ENCODE measurements around the gene PTPRM. TPM values are rescaled to one million over a fixed set of nuclear protein-coding genes. Genes with fewer than 3 reads are reported as not detected.

The PTPRM gene
- total RNA-seq, 1 donor from 2014 or later: 71.3 TPM

GRCh38 chr18:8162802-8163201, 595.7 kb downstream of the PTPRM start:
- Mint-ChIP-seq H3K9me3 (peaks cover 11% of the 10 kb centered on the region), H3K4me1 (peaks cover 2% of the 10 kb centered on the region), H3K27ac (no peak overlapping the region), H3K4me3 (no peak overlapping the region), H3K27me3 (ENCODE audit: low read depth) (no peaks in the 10 kb centered on the region), H3K36me3 (peaks cover 8% of the 10 kb centered on the region)
- TF ChIP-seq, protein P1, sequence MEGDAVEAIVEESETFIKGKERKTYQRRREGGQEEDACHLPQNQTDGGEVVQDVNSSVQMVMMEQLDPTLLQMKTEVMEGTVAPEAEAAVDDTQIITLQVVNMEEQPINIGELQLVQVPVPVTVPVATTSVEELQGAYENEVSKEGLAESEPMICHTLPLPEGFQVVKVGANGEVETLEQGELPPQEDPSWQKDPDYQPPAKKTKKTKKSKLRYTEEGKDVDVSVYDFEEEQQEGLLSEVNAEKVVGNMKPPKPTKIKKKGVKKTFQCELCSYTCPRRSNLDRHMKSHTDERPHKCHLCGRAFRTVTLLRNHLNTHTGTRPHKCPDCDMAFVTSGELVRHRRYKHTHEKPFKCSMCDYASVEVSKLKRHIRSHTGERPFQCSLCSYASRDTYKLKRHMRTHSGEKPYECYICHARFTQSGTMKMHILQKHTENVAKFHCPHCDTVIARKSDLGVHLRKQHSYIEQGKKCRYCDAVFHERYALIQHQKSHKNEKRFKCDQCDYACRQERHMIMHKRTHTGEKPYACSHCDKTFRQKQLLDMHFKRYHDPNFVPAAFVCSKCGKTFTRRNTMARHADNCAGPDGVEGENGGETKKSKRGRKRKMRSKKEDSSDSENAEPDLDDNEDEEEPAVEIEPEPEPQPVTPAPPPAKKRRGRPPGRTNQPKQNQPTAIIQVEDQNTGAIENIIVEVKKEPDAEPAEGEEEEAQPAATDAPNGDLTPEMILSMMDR (IDR thresholded peaks at IDR 0.05; ENCODE audit: unreplicated experiment): no peak
- no peak for DNase-seq (ENCODE audit: low spot score in 2 of 2, unreplicated experiment in 2 of 2)

DNA sequence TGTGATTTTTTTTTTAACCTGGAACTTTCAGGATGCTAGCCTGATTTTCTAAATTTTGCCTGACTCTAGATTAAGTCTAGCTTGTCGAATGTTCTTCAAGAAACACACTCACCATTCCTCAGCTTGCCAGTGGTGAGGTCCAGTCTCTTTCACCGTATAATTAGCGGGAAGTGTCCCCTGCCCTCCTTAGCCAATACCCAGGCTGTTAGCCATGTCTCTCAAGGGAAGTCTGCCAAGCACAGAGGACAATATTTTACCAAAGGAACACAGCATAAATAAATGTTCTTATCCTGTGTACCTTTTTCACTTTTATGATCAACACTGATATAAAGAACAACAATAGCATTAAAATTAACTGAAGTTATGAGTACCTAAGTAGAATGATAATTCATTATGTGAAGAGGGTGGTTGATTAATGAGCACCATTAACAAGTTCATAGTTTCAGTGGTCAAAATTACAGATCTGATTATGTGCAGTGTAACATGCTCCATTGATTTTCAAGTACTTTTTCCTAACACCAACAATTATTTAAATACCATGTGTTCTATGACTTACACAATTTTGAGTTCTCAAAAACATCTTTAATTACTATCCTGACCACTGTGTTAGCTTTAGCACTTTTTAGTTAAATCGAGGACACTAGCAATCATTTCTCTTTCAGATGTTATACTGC, 596.3 kb downstream of the PTPRM start:
- DNase-seq (ENCODE audit: low spot score in 2 of 2, unreplicated experiment in 2 of 2): no peak
- no peaks in the 10 kb centered on the region for H3K27me3 Mint-ChIP-seq (ENCODE audit: low read depth)
- no peak overlapping the region for H3K27ac Mint-ChIP-seq
- peaks cover 2% of the 10 kb centered on the region for H3K4me1 Mint-ChIP-seq
- H3K4me3 Mint-ChIP-seq: no peak overlapping the region
- peaks cover 6% of the 10 kb centered on the region for H3K9me3 Mint-ChIP-seq
- TF ChIP-seq, protein P1 (IDR thresholded peaks at IDR 0.05; ENCODE audit: unreplicated experiment): no peak
- peaks cover 5% of the 10 kb centered on the region for H3K36me3 Mint-ChIP-seq

DNA sequence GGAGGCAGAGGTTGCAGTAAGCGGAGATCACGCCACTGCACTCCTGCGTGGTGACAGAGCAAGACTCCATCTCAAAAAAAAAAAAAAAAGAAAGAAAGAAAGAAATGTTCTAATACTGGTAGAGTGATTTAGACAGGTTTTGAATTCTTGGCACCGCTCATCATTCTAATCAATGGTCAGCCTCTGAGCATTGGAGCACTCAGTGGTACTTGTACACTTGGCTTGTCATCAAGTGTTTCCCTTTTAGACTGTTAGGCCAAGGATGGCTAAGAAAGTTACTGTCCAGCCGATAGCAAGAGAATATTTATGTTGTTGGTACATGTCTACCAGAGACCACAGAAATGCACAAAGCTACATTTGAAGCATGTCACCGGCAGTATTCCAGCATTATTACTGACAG, 598.0 kb downstream of the PTPRM start:
- Mint-ChIP-seq H3K27me3 (ENCODE audit: low read depth) (no peaks in the 10 kb centered on the region), H3K9me3 (peaks cover 4% of the 10 kb centered on the region), H3K27ac (no peak overlapping the region), H3K4me3 (no peak overlapping the region), H3K4me1 (peaks cover 8% of the 10 kb centered on the region), H3K36me3 (peaks cover 3% of the 10 kb centered on the region)
- no peak for DNase-seq (ENCODE audit: low spot score in 2 of 2, unreplicated experiment in 2 of 2)
- TF ChIP-seq, protein P1 (IDR thresholded peaks at IDR 0.05; ENCODE audit: unreplicated experiment): no peak

- H3K36me3 Mint-ChIP-seq: peaks cover 3% of the 10 kb centered on the region
- no peaks in the 10 kb centered on the region for H3K27me3 Mint-ChIP-seq (ENCODE audit: low read depth)
- H3K4me1 Mint-ChIP-seq: peaks cover 21% of the 10 kb centered on the region
- peaks cover 4% of the 10 kb centered on the region for H3K9me3 Mint-ChIP-seq
- H3K27ac Mint-ChIP-seq: no peak overlapping the region
- no peak for DNase-seq (ENCODE audit: low spot score in 2 of 2, unreplicated experiment in 2 of 2)
- TF ChIP-seq, protein P1 (IDR thresholded peaks at IDR 0.05; ENCODE audit: unreplicated experiment): no peak
- no peak overlapping the region for H3K4me3 Mint-ChIP-seq
These were observed 599.9 kb downstream of the PTPRM start for GRCh38 chr18:8167026-8167425.

DNA sequence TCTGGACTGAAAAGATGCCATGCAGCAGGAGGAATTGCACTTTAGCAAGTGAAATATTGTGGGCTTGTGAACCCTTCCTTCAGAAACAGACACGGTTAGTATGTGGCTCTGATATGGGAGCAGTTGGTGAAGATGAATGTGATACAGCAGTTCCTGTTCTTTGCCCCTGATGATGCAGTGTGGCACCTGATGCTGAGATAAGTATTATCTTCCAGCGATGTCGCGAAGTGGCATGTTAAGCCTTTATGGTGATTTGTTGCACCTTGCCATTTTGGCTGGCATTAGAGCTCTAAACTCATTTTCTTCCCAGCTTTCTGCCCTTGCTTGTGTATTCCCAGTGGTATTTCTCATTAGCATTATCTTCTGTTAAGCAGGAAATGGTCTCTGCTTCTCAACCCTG, 600.6 kb downstream of the PTPRM start:
- H3K4me3 Mint-ChIP-seq: no peak overlapping the region
- TF ChIP-seq, protein P1 (IDR thresholded peaks at IDR 0.05; ENCODE audit: unreplicated experiment): no peak
- H3K9me3 Mint-ChIP-seq: peaks cover 4% of the 10 kb centered on the region
- H3K4me1 Mint-ChIP-seq: peaks cover 21% of the 10 kb centered on the region
- no peaks in the 10 kb centered on the region for H3K27me3 Mint-ChIP-seq (ENCODE audit: low read depth)
- DNase-seq (ENCODE audit: low spot score in 2 of 2, unreplicated experiment in 2 of 2): no peak
- H3K27ac Mint-ChIP-seq: no peak overlapping the region
- peaks cover 3% of the 10 kb centered on the region for H3K36me3 Mint-ChIP-seq
